Activated T-helper 1 cell treated with anti-CD3 and anti-CD28 coated beads, Interleukin-12 subunit alpha, Interleukin-12 subunit beta, Interleukin-2, Interleukin-4 antibody, amounts not matched to agents 30 ng/mL and 10 ng/mL and 1 ng/mL, durations not matched to agents 14 hours and 24 hours and 36 hours (primary cell): Measurements from ENCODE around the gene PCP4. TPM values are rescaled to one million over a fixed set of nuclear protein-coding genes. Genes with fewer than 3 reads are reported as not detected.

Source experiments
- DNase-seq: peaks from one replicate; pipeline ENCODE4 v3.0.0; 2021; ENCODE audit warnings: low spot score
- H3K27ac Mint-ChIP-seq: one replicate; pipeline ENCODE4 v1.8.0; 2021; ENCODE audit warnings: mild to moderate bottlenecking, mixed read lengths
- H3K27me3 Mint-ChIP-seq: one replicate; pipeline ENCODE4 v1.8.0; 2022; ENCODE audit warnings: mild to moderate bottlenecking, moderate library complexity, mixed read lengths; ENCODE audit not compliant: insufficient read depth
- H3K36me3 Mint-ChIP-seq: one replicate; pipeline ENCODE4 v1.8.0; 2021; ENCODE audit warnings: low read depth, mixed read lengths
- H3K4me1 Mint-ChIP-seq: one replicate; pipeline ENCODE4 v1.8.0; 2021; ENCODE audit warnings: low read depth, mixed read lengths
- H3K4me3 Mint-ChIP-seq: one replicate; pipeline ENCODE4 v1.8.0; 2021; ENCODE audit warnings: mild to moderate bottlenecking, moderate library complexity, mixed read lengths
- H3K9me3 Mint-ChIP-seq: one replicate; pipeline ENCODE4 v1.8.0; 2021; ENCODE audit warnings: mixed read lengths
- intact Hi-C: fragments of 100-400 bp; cut with micrococcal nuclease; formaldehyde crosslinking; loops from one replicate; pipeline ENCODE4 v1.15.1; 2024
- total RNA-seq: library from RNA; stranded (reverse); gene quantifications from 2 replicates; pipeline ENCODE4 v1.2.3, GENCODE V29; 2022

PCP4 gene
- total RNA-seq, 1 donor from 2014 or later: not detected

DNA sequence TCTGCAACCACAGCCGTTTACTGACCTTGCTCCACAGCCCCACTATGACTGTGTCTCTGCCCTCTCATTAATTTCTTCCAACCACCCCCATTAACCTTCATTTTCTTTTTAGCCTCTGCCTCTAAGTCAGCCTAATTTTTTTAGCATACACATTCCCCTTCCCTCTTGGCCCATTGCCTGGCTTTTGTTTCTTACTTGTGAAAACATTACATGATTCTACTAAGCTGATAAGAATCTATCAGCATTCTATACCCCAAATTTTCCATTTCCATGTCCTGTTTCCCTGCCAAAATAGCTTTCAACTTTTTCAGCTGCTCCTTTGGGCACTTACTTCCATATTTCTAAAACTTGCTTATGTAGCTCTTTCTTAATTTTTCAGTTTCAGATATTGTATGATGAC is 79.8 kb downstream of the PCP4 start:
- Mint-ChIP-seq H3K4me3 (no peak overlapping the region), H3K27me3 (no peaks in the 10 kb centered on the region), H3K9me3 (peaks cover 36% of the 10 kb centered on the region), H3K36me3 (no peaks in the 10 kb centered on the region), H3K4me1 (no peaks in the 10 kb centered on the region), H3K27ac (no peak overlapping the region)
- intact Hi-C loops: no loop called here
- no peak for DNase-seq

- Mint-ChIP-seq H3K9me3 (peaks cover 30% of the 10 kb centered on the region), H3K36me3 (no peaks in the 10 kb centered on the region), H3K4me1 (no peaks in the 10 kb centered on the region), H3K4me3 (no peak overlapping the region), H3K27ac (no peak overlapping the region), H3K27me3 (no peaks in the 10 kb centered on the region)
- no peak for DNase-seq
- intact Hi-C loops: no loop called here
These were observed 84.2 kb downstream of the PCP4 start for GRCh38 chr21:39951183-39952101.

DNA sequence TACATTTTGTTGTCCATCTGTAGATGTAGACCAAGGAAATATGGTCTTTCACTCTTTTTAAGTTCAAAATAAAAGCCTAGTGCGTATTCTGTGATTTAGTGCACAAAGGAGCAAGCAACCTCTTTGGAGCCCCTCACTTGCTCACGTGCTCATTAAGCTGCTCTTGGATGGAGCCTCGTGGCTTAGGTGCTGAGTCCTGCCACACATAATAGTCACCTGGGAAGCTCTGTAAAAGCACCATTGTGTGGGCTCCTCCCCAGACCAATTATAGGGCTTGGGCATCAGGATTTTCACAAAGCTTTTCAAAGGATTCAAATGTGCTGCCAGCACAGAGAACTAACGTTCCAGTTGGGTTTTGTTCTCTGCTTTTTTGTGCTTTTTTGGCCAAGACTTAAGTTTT is 85.0 kb downstream of the PCP4 start:
- Mint-ChIP-seq H3K4me1 (no peaks in the 10 kb centered on the region), H3K9me3 (peaks cover 25% of the 10 kb centered on the region), H3K27ac (no peak overlapping the region), H3K27me3 (no peaks in the 10 kb centered on the region), H3K4me3 (no peak overlapping the region), H3K36me3 (no peaks in the 10 kb centered on the region)
- intact Hi-C loops: no loop called here
- DNase-seq: no peak

- H3K36me3 Mint-ChIP-seq: no peaks in the 10 kb centered on the region
- no peaks in the 10 kb centered on the region for H3K4me1 Mint-ChIP-seq
- H3K9me3 Mint-ChIP-seq: peaks cover 19% of the 10 kb centered on the region
- no peak overlapping the region for H3K27ac Mint-ChIP-seq
- no peaks in the 10 kb centered on the region for H3K27me3 Mint-ChIP-seq
- no peak for DNase-seq
- intact Hi-C loops: no loop called here
- no peak overlapping the region for H3K4me3 Mint-ChIP-seq
These were observed 87.3 kb downstream of the PCP4 start for GRCh38 chr21:39954570-39954969.

- DNase-seq: no peak
- Mint-ChIP-seq H3K9me3 (peaks cover 25% of the 10 kb centered on the region), H3K27ac (no peak overlapping the region), H3K36me3 (no peaks in the 10 kb centered on the region), H3K27me3 (no peaks in the 10 kb centered on the region), H3K4me3 (no peak overlapping the region), H3K4me1 (no peaks in the 10 kb centered on the region)
- intact Hi-C loops: no loop called here
These were observed 88.1 kb downstream of the PCP4 start for GRCh38 chr21:39955326-39955725.

GRCh38 chr21:39956586-39956985 is 89.3 kb downstream of the PCP4 start:
- intact Hi-C loops: no loop called here

DNA sequence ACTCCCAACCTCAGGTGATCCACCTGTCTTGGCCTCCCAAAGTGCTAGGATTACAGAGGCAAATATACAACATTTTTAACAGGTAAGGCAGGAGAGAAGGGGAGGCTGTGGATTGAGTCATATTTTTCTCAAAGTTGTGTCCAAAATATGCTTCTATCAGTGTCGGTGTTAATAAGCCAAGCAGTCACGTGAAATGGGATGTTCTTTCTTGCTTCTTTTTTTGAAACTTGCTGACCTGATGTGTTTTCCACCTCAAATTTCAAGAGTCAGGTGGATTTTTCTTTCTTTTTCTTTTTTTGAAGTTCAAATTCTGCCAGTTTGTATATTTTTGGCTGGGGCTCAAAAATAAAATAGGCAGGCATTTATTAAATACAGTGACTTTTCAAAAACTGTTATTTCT is 91.5 kb downstream of the PCP4 start:
- Mint-ChIP-seq H3K27ac (no peak overlapping the region), H3K27me3 (no peaks in the 10 kb centered on the region), H3K4me1 (no peaks in the 10 kb centered on the region), H3K36me3 (no peaks in the 10 kb centered on the region), H3K9me3 (peaks cover 26% of the 10 kb centered on the region), H3K4me3 (no peak overlapping the region)
- intact Hi-C loops: no loop called here
- DNase-seq: no peak

More at GRCh38 chr21:39956586-39956985, 89.3 kb downstream of the PCP4 start:
- Mint-ChIP-seq H3K27ac (no peak overlapping the region), H3K9me3 (peaks cover 18% of the 10 kb centered on the region), H3K27me3 (no peaks in the 10 kb centered on the region), H3K4me3 (no peak overlapping the region), H3K4me1 (no peaks in the 10 kb centered on the region), H3K36me3 (no peaks in the 10 kb centered on the region)
- no peak for DNase-seq

- no peak overlapping the region for H3K27ac Mint-ChIP-seq
- intact Hi-C loops: no loop called here
- H3K27me3 Mint-ChIP-seq: no peaks in the 10 kb centered on the region
- H3K4me1 Mint-ChIP-seq: no peaks in the 10 kb centered on the region
- no peaks in the 10 kb centered on the region for H3K36me3 Mint-ChIP-seq
- no peak for DNase-seq
- peaks cover 26% of the 10 kb centered on the region for H3K9me3 Mint-ChIP-seq
- H3K4me3 Mint-ChIP-seq: no peak overlapping the region
These were observed 94.0 kb downstream of the PCP4 start for GRCh38 chr21:39961251-39961650.

DNA sequence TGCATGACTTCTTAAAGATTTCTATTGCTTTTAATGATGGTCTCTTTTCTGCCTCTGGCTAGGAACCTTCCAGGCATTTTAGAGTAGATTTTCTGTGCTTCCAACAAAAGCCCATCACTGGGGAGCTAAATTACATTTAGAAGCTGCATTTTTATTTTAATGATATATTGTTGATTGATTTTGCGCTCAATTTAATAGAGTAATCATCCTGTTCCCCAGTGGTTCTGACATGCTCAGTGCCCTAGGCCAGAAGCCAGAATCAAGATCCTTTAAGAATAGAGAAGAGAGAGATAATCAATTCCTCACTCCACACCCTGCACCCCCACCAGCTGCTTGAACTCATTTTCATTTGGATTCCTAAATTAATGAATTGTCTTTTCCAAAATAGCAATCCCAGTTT is 97.8 kb downstream of the PCP4 start:
- Mint-ChIP-seq H3K27me3 (no peaks in the 10 kb centered on the region), H3K9me3 (peaks cover 34% of the 10 kb centered on the region), H3K4me3 (no peak overlapping the region), H3K4me1 (no peaks in the 10 kb centered on the region), H3K27ac (no peak overlapping the region), H3K36me3 (no peaks in the 10 kb centered on the region)
- DNase-seq: no peak
- intact Hi-C loops: no loop called here

DNA sequence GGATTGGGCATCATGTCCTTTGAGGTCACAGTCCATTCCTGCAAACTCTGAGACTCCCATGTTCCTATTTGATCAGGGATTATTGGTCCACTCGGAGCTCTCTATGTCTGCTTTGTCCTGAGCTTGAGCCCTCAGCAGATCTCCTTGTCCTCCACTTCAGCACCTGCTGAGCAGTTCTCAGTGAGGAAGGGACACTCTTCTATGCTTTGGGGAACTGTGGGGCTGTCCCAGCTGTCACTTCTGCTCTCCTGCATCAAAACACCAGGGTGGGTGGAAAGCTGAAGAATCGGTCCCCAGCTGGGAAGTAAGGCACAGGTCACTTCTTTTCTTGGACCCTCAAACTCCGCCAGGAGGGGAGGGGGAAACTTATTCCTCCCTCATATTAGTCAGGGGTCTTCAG is 99.5 kb downstream of the PCP4 start:
- H3K36me3 Mint-ChIP-seq: no peaks in the 10 kb centered on the region
- H3K27me3 Mint-ChIP-seq: no peaks in the 10 kb centered on the region
- H3K27ac Mint-ChIP-seq: no peak overlapping the region
- H3K4me3 Mint-ChIP-seq: no peak overlapping the region
- H3K4me1 Mint-ChIP-seq: no peaks in the 10 kb centered on the region
- H3K9me3 Mint-ChIP-seq: peaks cover 27% of the 10 kb centered on the region
- DNase-seq: no peak
- intact Hi-C loops: no loop called here

DNA sequence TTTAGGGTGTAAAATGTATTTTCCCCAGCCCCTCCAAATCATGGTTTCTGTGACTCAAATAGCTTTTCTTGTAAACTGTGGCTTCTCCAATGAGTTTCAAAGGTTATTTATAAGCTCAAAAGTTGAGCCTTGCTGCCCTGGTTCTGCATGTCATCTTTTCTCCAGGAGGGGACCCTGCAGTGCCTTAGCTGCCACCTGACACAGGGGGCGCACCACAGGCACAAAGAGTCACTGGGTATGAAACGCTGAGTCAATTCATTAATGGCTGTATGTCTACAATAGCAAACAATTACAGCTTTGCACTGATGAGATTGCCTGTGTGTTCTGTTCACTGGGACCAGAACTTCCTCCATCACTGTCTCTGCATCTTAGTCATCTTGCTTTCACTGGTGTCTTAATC is 100.8 kb downstream of the PCP4 start:
- H3K27me3 Mint-ChIP-seq: no peaks in the 10 kb centered on the region
- no peaks in the 10 kb centered on the region for H3K36me3 Mint-ChIP-seq
- no peak overlapping the region for H3K27ac Mint-ChIP-seq
- intact Hi-C loops: no loop called here
- no peaks in the 10 kb centered on the region for H3K4me1 Mint-ChIP-seq
- no peak overlapping the region for H3K4me3 Mint-ChIP-seq
- H3K9me3 Mint-ChIP-seq: peaks cover 18% of the 10 kb centered on the region
- no peak for DNase-seq

DNA sequence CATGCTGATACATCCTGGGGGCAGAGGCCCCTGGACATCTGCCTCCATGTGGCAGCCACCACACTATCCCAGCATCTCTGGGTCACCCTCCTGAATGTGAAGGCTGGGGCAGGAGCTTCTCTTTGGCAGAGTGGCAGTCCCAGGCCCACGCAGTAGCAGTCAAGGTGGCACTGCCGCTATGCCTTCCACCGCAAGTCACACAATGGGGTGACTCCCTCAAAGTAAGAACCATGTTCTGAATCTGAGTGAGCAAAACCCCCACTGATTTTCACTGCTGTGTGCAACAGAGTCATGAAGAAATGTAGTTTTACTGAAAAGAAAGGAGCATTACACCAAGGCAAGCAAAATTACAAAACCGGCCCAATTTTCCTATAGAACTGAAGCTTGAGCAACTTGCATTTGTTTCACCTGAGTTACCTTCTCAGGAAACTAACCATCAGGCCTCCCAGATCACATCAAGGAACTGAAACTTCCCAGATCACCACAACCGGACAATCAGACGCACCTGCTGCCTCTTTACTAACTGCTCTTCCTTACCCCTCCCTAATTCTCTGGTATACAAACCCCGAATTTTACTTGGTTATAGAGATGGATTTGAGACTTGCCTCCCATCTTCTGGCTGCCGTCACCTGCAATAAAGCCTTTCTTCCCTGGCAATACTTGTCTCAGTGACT is 102.6 kb downstream of the PCP4 start:
- Mint-ChIP-seq H3K9me3 (peaks cover 14% of the 10 kb centered on the region), H3K36me3 (no peaks in the 10 kb centered on the region), H3K27ac (no peak overlapping the region), H3K4me1 (no peaks in the 10 kb centered on the region), H3K4me3 (no peak overlapping the region), H3K27me3 (no peaks in the 10 kb centered on the region)
- no peak for DNase-seq
- intact Hi-C loops: no loop called here

DNA sequence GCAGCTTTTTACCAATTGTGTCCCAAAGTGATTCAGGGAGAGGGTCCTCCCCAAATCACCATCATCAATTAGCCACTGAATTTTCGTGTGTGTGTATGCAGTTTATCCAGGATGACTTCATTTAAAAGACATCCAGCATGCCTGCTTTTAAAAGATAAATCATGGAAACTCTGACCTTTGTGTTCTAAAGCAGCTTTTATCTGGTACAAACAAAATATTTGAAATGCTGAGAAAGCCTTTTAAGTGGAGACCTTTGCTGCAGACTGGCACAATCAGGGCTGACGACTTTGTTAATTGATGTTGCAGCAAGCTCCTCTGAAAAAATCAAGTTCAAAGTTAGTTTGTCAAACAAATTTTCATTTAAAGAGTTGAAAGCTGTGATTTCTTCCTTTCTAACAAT is 104.7 kb downstream of the PCP4 start:
- Mint-ChIP-seq H3K4me3 (no peak overlapping the region), H3K4me1 (no peaks in the 10 kb centered on the region), H3K27ac (no peak overlapping the region), H3K36me3 (no peaks in the 10 kb centered on the region), H3K27me3 (no peaks in the 10 kb centered on the region), H3K9me3 (peaks cover 17% of the 10 kb centered on the region)
- no peak for DNase-seq
- intact Hi-C loops: no loop called here
